PFSK-1 (cell line): ENCODE data around the gene FBXO8.

Experiments used
- FOXP2 ChIP-seq: optimal IDR thresholded peaks from 2 replicates; pipeline ENCODE3; 2011; ENCODE audit warnings: borderline replicate concordance, control low read depth, inconsistent platforms; ENCODE audit not compliant: insufficient read depth; ENCODE audit errors: extremely low read length, extremely low read depth
- POLR2AphosphoS5 ChIP-seq: IDR thresholded peaks from 2 replicates; pipeline ENCODE4 v1.6.1; 2012; ENCODE audit warnings: low read depth, mild to moderate bottlenecking, control low read depth, low read length, moderate library complexity
- SIN3A ChIP-seq: IDR thresholded peaks from 2 replicates; pipeline ENCODE4 v1.6.1; 2012; ENCODE audit warnings: mild to moderate bottlenecking, low read length, moderate library complexity, borderline replicate concordance; ENCODE audit not compliant: insufficient read depth
- TAF1 ChIP-seq: IDR thresholded peaks from 2 replicates; pipeline ENCODE4 v1.6.1; 2012; ENCODE audit warnings: low read length, control low read depth, borderline replicate concordance; ENCODE audit not compliant: insufficient read depth
- TF ChIP-seq, protein P1 (sequence below), 2 experiments: IDR thresholded peaks; 2 replicates each; pipeline versions ENCODE4 v1.6.1 to v1.8.0; 2011 to 2012; ENCODE audit warnings: low read depth in 2 of 2, low read length in 2 of 2, control low read depth in 1 of 2, inconsistent platforms in 1 of 2, mild to moderate bottlenecking in 1 of 2, moderate library complexity in 1 of 2; ENCODE audit not compliant: insufficient read depth in 1 of 2

The FBXO8 gene

DNA sequence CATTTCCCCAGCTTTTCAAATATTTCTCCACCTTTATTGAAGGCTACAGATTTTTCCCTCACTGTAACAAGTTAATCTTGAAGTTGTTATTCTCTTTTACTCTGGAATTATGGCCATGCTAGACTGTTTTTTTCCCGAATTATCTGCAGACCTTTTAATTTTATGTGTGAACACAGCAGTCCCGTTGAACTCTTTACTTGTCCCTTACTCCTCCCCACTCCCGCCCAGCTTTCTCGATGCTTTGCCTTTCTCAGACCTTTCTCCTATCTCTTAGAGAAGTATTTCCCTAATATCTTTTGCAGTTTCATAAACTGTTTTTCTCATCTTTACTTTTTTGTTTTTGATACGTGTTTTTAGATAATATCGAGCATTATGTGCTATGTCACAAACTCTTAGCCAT is 1.0 kb upstream of the FBXO8 start:
- TF ChIP-seq TAF1 (no peak), POLR2AphosphoS5 (no peak), FOXP2 (no peak), SIN3A (no peak)
- TF ChIP-seq, protein P1, sequence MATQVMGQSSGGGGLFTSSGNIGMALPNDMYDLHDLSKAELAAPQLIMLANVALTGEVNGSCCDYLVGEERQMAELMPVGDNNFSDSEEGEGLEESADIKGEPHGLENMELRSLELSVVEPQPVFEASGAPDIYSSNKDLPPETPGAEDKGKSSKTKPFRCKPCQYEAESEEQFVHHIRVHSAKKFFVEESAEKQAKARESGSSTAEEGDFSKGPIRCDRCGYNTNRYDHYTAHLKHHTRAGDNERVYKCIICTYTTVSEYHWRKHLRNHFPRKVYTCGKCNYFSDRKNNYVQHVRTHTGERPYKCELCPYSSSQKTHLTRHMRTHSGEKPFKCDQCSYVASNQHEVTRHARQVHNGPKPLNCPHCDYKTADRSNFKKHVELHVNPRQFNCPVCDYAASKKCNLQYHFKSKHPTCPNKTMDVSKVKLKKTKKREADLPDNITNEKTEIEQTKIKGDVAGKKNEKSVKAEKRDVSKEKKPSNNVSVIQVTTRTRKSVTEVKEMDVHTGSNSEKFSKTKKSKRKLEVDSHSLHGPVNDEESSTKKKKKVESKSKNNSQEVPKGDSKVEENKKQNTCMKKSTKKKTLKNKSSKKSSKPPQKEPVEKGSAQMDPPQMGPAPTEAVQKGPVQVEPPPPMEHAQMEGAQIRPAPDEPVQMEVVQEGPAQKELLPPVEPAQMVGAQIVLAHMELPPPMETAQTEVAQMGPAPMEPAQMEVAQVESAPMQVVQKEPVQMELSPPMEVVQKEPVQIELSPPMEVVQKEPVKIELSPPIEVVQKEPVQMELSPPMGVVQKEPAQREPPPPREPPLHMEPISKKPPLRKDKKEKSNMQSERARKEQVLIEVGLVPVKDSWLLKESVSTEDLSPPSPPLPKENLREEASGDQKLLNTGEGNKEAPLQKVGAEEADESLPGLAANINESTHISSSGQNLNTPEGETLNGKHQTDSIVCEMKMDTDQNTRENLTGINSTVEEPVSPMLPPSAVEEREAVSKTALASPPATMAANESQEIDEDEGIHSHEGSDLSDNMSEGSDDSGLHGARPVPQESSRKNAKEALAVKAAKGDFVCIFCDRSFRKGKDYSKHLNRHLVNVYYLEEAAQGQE (IDR thresholded peaks at IDR 0.05; ENCODE audit: insufficient read depth in 1 of 2, low read depth in 2 of 2, low read length in 2 of 2) = no peak

DNA sequence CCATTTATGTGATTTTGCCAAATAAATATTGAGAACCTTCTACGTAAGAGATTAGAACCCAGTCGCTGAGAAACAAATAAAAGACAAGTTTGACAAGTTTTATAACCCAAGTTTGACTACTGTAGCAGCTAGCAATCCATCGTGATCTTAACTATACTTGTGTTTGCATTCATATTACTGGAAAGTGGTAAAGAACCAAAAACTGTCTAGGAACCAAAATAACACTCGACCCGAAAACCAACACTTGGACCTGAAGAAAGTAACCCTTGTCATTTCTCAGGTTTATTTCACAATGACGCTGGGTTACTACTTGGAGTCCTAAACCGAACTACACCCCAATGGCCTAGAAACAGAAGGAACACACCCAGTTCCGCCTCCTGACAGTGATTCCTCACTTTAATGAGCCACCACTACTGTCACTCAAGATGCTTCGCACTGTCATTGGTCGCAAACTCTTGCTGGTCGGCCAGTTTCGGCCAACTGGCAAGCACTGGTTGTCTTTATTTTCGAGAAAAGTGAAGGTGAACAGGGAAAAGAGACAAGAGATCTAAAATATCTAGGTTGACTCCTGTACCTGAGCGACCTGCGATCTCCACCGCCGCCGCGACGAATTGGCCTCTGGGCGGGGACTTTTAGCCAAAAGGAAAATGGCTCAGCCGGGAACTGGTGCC is 496 bp downstream of the FBXO8 start:
- TF ChIP-seq SIN3A (0 out of 2 replicates have a peak, but pooled peaks have one; percentile 13), FOXP2 (no peak)

GRCh38 chr4:174281901-174282300 is 1.6 kb downstream of the FBXO8 start:
- TF ChIP-seq FOXP2 (no peak), TAF1 (no peak)

DNA sequence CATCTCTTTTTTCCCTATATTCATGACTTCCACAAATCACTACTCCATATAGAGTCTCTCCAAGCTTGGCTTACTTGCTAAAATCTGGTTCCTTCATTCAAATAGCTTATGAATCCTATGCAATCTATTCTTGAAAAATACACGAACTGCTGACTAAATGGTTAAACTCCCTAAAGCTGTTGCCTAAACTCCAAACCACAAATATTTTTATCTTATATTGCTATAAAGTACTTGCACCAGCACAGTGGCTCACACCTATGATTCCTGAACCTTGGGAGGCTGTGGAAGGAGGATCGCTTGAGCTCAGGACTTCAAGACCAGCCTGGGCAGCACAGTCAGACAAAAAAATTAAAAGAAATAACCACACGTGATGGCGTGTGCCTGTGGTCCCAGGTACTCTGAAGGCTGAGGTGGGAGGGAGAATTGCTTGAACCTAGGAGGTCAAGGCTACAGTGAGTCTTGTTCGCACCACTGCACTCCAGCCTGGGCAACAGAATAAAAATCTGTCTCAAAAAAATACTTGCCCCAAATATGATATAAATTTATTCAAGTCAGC is 2.2 kb downstream of the FBXO8 start:
- TF ChIP-seq POLR2AphosphoS5 = no peak
- TF ChIP-seq FOXP2 = no peak
- TF ChIP-seq, protein P1 (IDR thresholded peaks at IDR 0.05; ENCODE audit: insufficient read depth in 1 of 2, low read depth in 2 of 2, low read length in 2 of 2) = no peak
- no peak for TF ChIP-seq TAF1
- TF ChIP-seq SIN3A = no peak

- no peak for TF ChIP-seq SIN3A
- TF ChIP-seq, protein P1 (IDR thresholded peaks at IDR 0.05; ENCODE audit: insufficient read depth in 1 of 2, low read depth in 2 of 2, low read length in 2 of 2) = no peak
- no peak for TF ChIP-seq TAF1
- TF ChIP-seq POLR2AphosphoS5 = no peak
- no peak for TF ChIP-seq FOXP2
Measured at GRCh38 chr4:174279433-174280155, 3.9 kb downstream of the FBXO8 start.

DNA sequence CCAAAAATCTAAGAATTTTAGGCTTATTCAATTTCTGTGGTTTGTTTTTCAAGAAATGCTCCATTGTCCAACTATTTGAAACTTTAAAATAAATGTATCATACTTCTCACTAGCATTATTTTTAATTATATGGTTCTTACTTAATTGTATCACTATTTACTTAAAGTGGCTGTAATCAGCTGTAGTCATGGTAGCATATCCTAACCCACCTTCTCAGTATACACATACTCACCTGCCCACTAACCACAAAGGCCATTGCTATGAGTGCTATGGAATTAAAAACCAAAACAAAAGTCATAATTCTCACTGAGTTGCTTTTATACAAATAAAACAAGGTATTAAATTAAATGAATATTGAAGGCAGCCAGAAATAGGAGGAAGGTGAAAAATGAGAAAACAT is 5.0 kb downstream of the FBXO8 start:
- TF ChIP-seq SIN3A (no peak), FOXP2 (no peak), TAF1 (no peak), POLR2AphosphoS5 (no peak)
- TF ChIP-seq, protein P1 (IDR thresholded peaks at IDR 0.05; ENCODE audit: insufficient read depth in 1 of 2, low read depth in 2 of 2, low read length in 2 of 2) = no peak
